Cortex of kidney (tissue), 1 donor: ENCODE results near the gene TCF3.

Experiments used
- DNase-seq: peaks from one replicate; lab custom pipeline; 2025; lab: John Stamatoyannopoulos, UW

TCF3 gene

DNA sequence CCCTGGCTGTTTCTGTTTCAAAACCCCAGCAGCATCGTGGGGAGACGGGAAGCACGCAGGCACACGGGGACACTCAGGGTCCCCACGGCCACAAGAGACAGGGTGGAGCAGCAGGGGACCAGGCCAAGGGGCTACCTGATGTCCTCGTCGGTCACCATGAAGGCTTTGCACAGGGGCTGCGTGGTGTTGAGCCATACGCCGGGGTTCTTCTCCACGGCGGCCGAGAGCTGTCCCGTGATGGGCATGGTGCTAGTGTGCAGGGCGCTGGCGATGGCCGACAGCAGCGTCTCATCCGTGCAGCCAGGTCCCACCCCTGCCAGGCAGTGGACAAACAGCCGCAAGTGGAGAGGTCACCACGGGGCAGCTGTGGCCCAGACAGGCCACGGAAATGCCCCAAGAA lies 71.5 kb downstream of the TCF3 start:
- no peak for DNase-seq

DNA sequence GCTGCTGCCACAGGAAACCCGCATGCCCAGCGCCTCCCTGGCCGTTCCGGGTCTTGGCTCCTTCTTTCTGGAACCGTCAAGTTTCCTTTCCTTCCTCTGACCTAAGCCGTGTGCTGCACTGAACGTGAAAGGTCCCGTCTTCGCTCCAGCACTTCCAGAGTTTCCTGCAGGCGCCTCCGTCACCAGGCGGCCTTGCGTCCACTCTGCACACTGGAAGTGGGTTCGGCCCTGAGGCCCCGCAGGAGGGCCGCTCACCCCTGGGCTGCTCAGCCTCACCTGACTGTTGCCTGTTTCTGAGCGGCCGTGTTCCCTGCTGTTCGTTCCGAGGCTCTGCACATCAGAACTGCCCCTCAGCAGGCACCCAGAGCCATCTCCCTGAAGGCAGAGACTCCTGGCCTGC lies 72.0 kb downstream of the TCF3 start:
- DNase-seq, result no peak

GRCh38 chr19:1579222-1579621 lies 73.2 kb downstream of the TCF3 start:
- DNase-seq, result no peak

- no peak for DNase-seq
Observed at GRCh38 chr19:1577929-1578618, 74.3 kb downstream of the TCF3 start.

- DNase-seq, result no peak
Observed at GRCh38 chr19:1577090-1577928, 75.1 kb downstream of the TCF3 start.

DNA sequence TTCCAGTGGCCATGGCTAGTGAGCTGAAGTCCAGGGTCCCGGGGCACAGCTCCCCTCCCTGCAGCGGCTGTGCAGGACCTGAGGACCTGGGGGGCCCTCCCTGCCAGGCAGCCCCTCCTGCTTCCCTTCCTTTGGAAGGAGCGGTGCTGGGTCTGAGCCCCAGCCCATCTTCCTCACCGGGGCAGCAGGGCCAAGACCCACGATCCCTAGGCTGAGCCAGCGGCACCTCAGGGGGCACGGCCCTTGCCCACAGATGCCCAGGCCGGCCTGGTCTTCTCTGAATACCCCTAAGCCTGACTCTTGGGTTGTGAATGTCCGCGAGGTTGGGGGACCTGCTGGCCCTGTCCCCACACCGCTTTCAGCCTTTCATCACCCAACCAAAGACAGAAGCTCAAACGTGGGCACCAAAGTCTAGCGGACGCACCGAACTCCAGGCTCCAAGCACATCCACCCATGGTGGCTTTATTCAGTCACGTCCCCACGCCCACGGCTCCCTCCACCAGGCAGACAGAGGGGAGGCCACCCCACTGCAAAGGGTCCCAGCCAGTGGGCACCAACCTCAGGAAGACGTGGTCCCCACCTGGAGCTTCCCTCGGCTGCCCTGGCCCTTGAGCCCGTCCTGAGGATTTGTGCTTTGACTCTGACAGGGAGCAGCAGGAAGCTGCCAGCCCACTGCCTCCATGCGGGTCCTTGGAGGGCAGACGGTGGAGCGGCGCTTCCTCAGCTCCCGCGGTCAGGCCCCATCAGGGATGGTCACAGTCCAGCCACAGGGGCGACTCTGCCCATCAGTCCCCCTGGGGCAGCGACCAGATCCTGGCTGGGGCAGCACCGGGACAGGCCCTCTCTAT lies 75.9 kb downstream of the TCF3 start:
- no peak for DNase-seq

DNA sequence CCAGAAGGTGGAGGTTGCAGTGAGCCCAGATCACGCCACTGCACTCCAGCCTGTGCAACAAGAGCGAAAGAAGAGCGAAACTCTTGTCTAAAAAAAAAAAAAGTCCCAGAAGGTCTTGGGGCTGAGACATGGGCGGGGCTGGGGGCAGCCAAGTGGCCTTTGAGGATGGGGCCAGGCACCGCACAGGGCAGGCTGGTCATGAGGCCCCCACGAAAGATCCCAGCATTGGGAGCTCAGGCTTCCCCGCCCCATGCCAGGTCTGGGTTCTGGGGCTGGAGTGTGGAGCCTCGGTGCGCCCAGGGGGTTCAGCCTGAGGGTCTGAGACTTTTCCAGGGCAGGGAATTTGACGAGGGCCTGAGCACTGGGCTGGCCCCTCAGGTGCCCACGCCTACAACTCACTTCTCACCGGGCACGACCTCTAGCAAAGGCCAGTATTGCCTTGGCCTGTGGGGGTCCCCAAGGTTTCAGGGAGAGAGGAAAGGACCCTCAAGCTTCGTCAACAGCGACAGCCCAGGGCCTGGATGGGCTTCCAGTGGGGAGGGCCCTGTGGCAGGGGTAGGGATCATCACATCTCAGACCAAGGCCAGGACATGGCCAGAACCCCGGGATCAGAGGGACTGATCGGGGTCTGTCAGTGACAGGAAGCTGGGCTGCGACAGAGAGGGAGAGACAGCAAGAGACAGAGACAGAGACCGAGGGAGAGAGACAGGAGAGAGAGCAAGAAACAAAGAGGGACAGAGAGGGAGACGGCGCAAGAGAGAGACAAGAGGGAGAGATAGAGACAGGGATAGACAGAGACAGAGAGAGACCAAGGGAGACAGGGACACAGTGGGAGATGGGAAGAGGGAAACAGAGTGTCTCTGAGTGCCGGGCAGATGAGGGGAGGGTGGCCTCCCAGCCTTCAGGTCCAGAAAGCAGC lies 76.8 kb downstream of the TCF3 start:
- no peak for DNase-seq

DNA sequence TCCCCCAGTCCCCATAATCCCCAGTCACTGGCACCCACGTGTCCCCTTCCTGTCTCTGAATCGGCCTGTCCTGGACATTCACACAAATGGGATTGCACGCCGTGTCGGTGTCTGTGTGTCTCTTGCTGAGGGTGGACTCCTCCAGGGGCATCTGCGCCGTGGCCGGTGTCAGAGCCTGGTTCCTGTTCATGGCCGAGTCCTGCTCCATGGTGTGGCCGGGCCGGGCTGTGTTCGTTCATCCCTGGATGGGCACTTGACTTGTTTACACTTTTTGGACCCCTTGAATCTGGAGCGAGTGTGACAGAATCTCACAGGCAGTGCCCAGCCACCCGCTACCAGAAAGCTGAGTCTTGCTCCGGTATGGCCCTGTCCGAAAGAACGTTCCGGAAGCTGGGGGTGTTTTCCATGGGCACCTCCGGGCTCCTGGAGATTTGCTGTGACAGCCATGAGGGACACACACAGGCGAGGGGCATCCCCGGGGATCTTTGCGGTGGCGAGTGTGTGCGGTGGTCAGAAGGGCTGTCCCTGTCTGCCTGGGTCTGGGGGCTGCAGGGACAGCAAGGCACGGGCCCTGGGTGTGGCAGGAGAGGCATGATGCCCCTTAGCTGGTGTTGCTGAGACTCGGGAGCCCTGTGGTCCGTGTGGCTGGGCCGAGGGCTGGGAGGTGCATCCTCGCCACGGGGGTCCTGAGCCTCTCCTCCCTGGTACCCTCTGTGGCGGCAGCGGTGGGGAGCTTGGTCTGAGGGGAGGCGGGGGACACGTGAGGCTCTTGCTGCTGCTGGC lies 77.9 kb downstream of the TCF3 start:
- no peak for DNase-seq

DNA sequence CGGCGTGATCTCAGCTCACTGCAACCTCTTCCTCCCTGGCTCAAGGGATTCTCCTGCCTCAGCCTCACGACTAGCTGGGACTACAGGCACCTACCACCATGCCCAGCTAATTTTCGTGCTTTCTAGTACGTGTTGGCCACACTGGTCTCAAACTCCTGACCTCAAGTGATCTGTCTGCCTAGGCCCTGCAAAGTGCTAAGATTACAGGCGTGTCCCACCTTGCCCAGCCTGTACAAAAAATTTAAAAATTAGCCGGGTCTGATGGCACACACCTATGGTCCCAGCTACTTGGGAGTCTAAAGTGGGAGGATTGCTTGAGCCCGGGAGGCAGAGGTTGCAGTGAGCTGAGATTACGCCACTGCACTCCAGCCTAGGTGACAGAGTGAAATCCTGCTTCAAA lies 79.6 kb downstream of the TCF3 start:
- no peak for DNase-seq

GRCh38 chr19:1571358-1571757 lies 81.1 kb downstream of the TCF3 start:
- DNase-seq, result no peak

DNA sequence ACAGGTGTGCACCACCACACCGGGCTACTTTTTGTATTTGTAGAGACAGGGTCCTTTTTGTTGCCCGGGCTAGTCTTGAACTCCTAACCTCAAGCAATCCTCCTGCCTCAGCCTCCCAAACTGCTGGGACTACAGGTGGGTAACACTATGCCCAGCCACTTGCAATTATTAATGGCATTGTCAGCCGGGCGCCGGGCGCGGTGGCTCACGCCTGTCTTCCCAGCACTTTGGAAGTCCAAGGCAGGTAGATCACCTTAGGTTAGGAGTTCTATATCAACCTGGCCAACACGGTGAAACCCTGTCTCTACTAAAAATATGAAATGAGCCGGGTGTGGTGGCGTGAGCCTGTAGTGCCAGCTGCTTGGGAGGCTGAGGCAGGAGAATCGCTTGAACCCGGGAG lies 81.6 kb downstream of the TCF3 start:
- DNase-seq, result no peak

GRCh38 chr19:1569997-1570396 lies 82.4 kb downstream of the TCF3 start:
- DNase-seq, result no peak

GRCh38 chr19:1568320-1569019 lies 83.9 kb downstream of the TCF3 start, which contains the start of gene MEX3D:
TSS of gene MEX3D (minus strand) at chr19:1568325. CDS start at chr19:1568058, 267 bp downstream.
- DNase-seq, result no peak

GRCh38 chr19:1567848-1568227 lies 84.6 kb downstream of the TCF3 start:
- no peak for DNase-seq

DNA sequence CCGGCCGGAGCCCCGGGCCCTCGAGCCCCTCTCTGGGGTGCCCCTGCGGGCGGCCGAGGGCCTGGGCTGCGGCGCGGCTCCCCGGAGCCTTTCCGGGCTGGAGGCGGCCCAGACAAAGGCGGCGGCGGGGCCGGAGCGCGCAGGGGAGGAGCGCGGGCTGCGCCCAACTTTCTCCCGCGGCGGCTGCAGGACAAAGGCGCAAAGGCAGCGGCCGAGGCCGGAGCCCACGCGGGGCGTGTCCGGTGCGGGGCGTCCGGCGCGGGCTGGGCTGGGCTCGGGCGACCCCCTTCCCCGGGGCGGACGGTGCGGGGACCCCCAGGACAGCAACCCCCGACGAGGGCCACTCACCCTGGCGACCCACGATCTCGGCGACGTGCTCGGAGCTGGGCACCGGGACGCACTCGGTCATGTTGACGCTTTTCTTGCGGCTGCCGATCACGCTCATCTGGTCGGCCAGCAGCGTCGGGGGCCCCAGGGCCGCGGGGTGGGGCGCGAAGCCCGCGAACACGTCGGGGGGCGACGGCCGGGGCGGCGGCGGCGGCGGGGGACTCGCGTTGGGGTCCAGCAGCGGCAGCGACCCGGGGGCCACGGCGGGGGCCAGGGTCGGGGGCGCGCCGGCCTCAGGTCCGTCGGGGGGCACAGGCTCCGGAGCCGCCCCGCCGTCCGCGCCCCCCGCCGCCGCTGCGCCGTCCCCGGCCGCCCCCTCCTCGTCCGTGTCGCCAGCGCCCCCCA lies 85.1 kb downstream of the TCF3 start:
- no peak for DNase-seq

GRCh38 chr19:1566392-1567115 lies 85.9 kb downstream of the TCF3 start:
- DNase-seq, result no peak

DNA sequence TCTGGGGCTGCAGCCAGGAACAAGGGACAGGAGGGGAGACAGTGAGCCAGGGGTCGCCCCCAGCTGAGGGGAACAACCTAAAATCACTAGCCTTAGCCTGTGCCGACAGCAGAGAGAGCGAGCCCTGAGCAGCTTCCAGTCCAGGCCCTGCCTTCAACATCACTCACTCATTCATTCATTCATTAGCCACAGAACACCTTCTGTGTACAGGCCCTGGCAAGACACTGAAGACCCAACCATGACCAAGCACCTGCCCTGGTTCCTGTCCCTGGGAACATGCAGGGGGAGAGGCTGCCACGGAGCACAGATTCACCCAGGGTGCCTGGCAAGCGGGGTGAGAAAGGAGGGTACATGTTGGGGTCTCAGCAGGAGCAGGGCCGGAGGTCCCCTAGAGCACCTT lies 89.2 kb downstream of the TCF3 start:
- no peak for DNase-seq

DNA sequence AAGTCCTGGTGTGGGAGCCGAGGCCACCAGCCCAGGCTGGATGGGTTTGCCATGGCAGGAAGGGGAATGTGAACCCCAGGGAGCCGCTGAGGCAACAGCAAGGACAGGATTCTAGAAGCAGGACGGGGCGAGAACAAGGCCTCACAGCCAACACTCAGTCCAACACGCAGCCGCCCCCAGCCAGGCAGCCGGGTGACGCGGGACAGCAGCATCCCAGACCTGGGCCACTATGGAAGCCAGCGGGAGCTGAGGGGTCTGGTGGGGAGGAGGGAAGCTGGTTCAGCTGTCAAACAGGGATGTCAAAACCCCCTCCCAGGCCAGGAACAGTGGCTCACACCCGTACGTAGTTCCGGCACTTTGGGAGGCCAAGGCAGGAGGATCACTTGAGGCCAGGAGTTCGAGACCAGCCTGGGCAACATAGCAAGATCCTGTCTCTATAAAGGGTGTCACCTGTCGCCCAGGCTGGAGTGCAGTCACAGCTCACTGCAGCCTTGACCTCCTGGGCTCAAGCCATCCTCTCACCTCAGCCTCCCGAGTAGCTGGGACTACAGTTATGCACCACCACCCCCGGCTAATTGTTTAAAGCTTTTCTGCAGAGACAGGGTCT lies 91.1 kb downstream of the TCF3 start:
- no peak for DNase-seq
